Liver (tissue), 3 donors: ENCODE results near the gene LIMCH1.

Experiments
- CTCF ChIP-seq: fragments of 150-350 bp; IDR thresholded peaks from 2 replicates; pipeline ENCODE4 v1.5.1; 2017; ENCODE audit warnings: improper control_type of control experiment, low read depth, low read length; ENCODE audit not compliant: missing input control
- EGR1 ChIP-seq, 2 donors: IDR thresholded peaks; 2 replicates each; pipeline ENCODE4 v1.6.1; 2016 to 2018; ENCODE audit warnings: antibody characterized with exemption in 2 of 2, low read depth in 2 of 2
- JUND ChIP-seq, 2 donors: IDR thresholded peaks; 2 replicates each; pipeline ENCODE4 v1.6.1; 2016; ENCODE audit warnings: antibody characterized with exemption in 2 of 2
- MAX ChIP-seq: IDR thresholded peaks from 2 replicates; pipeline ENCODE4 v1.6.1; 2016; ENCODE audit warnings: antibody characterized with exemption
- RAD21 ChIP-seq, 2 donors: IDR thresholded peaks; 2 replicates each; pipeline ENCODE4 v1.6.1; 2016; ENCODE audit warnings: antibody characterized with exemption in 2 of 2, mild to moderate bottlenecking in 2 of 2
- REST ChIP-seq: IDR thresholded peaks from 2 replicates; pipeline ENCODE4 v1.6.1; 2016; ENCODE audit warnings: antibody characterized with exemption, mild to moderate bottlenecking
- SP1 ChIP-seq: IDR thresholded peaks from 2 replicates; pipeline ENCODE4 v1.6.1; 2018; ENCODE audit warnings: antibody characterized with exemption, mild to moderate bottlenecking
- YY1 ChIP-seq: IDR thresholded peaks from 2 replicates; pipeline ENCODE4 v1.6.1; 2016; ENCODE audit warnings: antibody characterized with exemption, mild to moderate bottlenecking
- ZBTB33 ChIP-seq: IDR thresholded peaks from 2 replicates; pipeline ENCODE4 v1.6.1; 2016; ENCODE audit warnings: antibody characterized with exemption
- donor health status: healthy.
- donor health status: healthy.

- no peak for TF ChIP-seq CTCF
- no peak for TF ChIP-seq SP1
- TF ChIP-seq RAD21 (IDR thresholded peaks at IDR 0.05): no peak
- TF ChIP-seq YY1: no peak
- no peak for TF ChIP-seq JUND (IDR thresholded peaks at IDR 0.05)
- no peak for TF ChIP-seq EGR1 (IDR thresholded peaks at IDR 0.05; ENCODE audit: low read depth in 2 of 2)
- TF ChIP-seq MAX: no peak
- no peak for TF ChIP-seq REST
- no peak for TF ChIP-seq ZBTB33
These were observed 16.9 kb downstream of the LIMCH1 start for GRCh38 chr4:41554905-41555304.
